CD14-positive monocyte (primary cell): ENCODE results near the gene TMCC3. TPM values are rescaled to one million over a fixed set of nuclear protein-coding genes. Genes with fewer than 3 reads are reported as not detected.

ENCODE experiments used
- DNase-seq, 3 donors: peaks; one replicate each; pipeline ENCODE4 v3.0.0-alpha.2; 2011 to 2022
- H2AFZ ChIP-seq: 2 replicates; pipeline ENCODE4 v1.6.0; 2012; ENCODE audit warnings: mild to moderate bottlenecking, low read depth, low read length, inconsistent platforms; ENCODE audit not compliant: insufficient read depth, poor library complexity, severe bottlenecking
- H3K27ac ChIP-seq, 2 donors: 1 replicate in 1 of 2; 2 replicates in 1 of 2; pipeline ENCODE4 v1.5.1; 2012 to 2013; ENCODE audit warnings: low read length in 2 of 2, control low read depth in 1 of 2, inconsistent platforms in 1 of 2, low read depth in 1 of 2, mild to moderate bottlenecking in 1 of 2
- H3K27me3 ChIP-seq, 2 donors: one replicate each; pipeline versions ENCODE4 v1.6.0 to v1.6.1; 2011 to 2013; ENCODE audit warnings: low read length in 2 of 2; ENCODE audit not compliant: control insufficient read depth in 2 of 2, insufficient read depth in 2 of 2
- H3K36me3 ChIP-seq, 2 donors: replicated peaks in 1 of 2; 1 replicate in 1 of 2; 2 replicates in 1 of 2; pipeline versions ENCODE4 v1.5.1 to v1.6.1; 2012 to 2013; ENCODE audit warnings: low read length in 2 of 2, control low read depth in 1 of 2, inconsistent platforms in 1 of 2, mild to moderate bottlenecking in 1 of 2; ENCODE audit not compliant: insufficient read depth in 2 of 2, control insufficient read depth in 1 of 2
- H3K4me1 ChIP-seq, 2 donors: 1 replicate in 1 of 2; 2 replicates in 1 of 2; pipeline versions ENCODE4 v1.5.1 to v1.6.1; 2012 to 2013; ENCODE audit warnings: low read length in 2 of 2, control low read depth in 1 of 2, inconsistent platforms in 1 of 2, mild to moderate bottlenecking in 1 of 2, moderate library complexity in 1 of 2; ENCODE audit not compliant: insufficient read depth in 2 of 2, control insufficient read depth in 1 of 2
- H3K4me2 ChIP-seq: replicated peaks from 2 replicates; pipeline ENCODE3; 2012; ENCODE audit warnings: low read length, moderate library complexity, mild to moderate bottlenecking; ENCODE audit not compliant: poor library complexity, severe bottlenecking; ENCODE audit errors: extremely low read depth
- H3K4me3 ChIP-seq, 3 experiments: fragments of 200-600 bp in 1 of 3; sonication (generic) in 1 of 3; replicated peaks in 1 of 3; 1 replicate in 2 of 3; 2 replicates in 1 of 3; pipeline ENCODE4 v1.5.1; 2011 to 2013; ENCODE audit warnings: low read length in 3 of 3, mild to moderate bottlenecking in 3 of 3, control low read depth in 2 of 3, low read depth in 2 of 3, inconsistent platforms in 1 of 3, moderate library complexity in 1 of 3
- H3K79me2 ChIP-seq: 2 replicates; pipeline ENCODE4 v1.6.0; 2012; ENCODE audit warnings: mild to moderate bottlenecking, control low read depth, inconsistent platforms, low read length, moderate library complexity; ENCODE audit not compliant: insufficient read depth
- H3K9ac ChIP-seq: 2 replicates; pipeline ENCODE4 v1.6.0; 2017; ENCODE audit warnings: low read length, mild to moderate bottlenecking; ENCODE audit not compliant: insufficient read depth, poor library complexity, severe bottlenecking
- H3K9me3 ChIP-seq, 2 donors: replicated peaks in 1 of 2; 1 replicate in 1 of 2; 2 replicates in 1 of 2; pipeline versions ENCODE4 v1.5.1 to v1.6.1; 2012 to 2013; ENCODE audit warnings: low read length in 2 of 2, control low read depth in 1 of 2; ENCODE audit not compliant: control insufficient read depth in 1 of 2, insufficient read depth in 1 of 2
- H4K20me1 ChIP-seq: 2 replicates; pipeline ENCODE4 v1.6.0; 2012; ENCODE audit warnings: mild to moderate bottlenecking, low read length, control low read depth, moderate library complexity; ENCODE audit not compliant: insufficient read depth
- H3K27ac Mint-ChIP-seq, 7 donors: one replicate each; pipeline ENCODE4 v1.8.0; 2020; ENCODE audit warnings: mild to moderate bottlenecking in 7 of 7, mixed read lengths in 7 of 7, moderate library complexity in 6 of 7, inconsistent platforms in 2 of 7
- H3K27me3 Mint-ChIP-seq, 3 donors: one replicate each; pipeline ENCODE4 v1.8.0; 2021 to 2022; ENCODE audit warnings: low read depth in 3 of 3, mild to moderate bottlenecking in 3 of 3, mixed read lengths in 3 of 3, moderate library complexity in 3 of 3, inconsistent platforms in 1 of 3
- H3K36me3 Mint-ChIP-seq, 2 donors: one replicate each; pipeline ENCODE4 v1.8.0; 2020; ENCODE audit warnings: mixed read lengths in 2 of 2, inconsistent platforms in 1 of 2, mild to moderate bottlenecking in 1 of 2
- H3K4me1 Mint-ChIP-seq: one replicate; pipeline ENCODE4 v1.8.0; 2020; ENCODE audit warnings: mild to moderate bottlenecking, mixed read lengths
- H3K4me3 Mint-ChIP-seq, 2 donors: one replicate each; pipeline ENCODE4 v1.8.0; 2020; ENCODE audit warnings: mild to moderate bottlenecking in 2 of 2, mixed read lengths in 2 of 2, moderate library complexity in 1 of 2
- H3K9me3 Mint-ChIP-seq, 7 donors: one replicate each; pipeline ENCODE4 v1.8.0; 2020 to 2022; ENCODE audit warnings: mixed read lengths in 7 of 7, mild to moderate bottlenecking in 6 of 7, moderate library complexity in 6 of 7, inconsistent platforms in 2 of 7
- CTCF ChIP-seq: fragments of 200-600 bp; IDR thresholded peaks from one replicate; pipeline ENCODE4 v1.8.0; 2022; ENCODE audit warnings: antibody characterized with exemption, mild to moderate bottlenecking
- WGBS: methylation state at CpG from one replicate; pipeline ENCODE4 v1.1.5; 2013; ENCODE audit warnings: missing lambda C conversion rate; ENCODE audit not compliant: insufficient coverage; 5-methylcytosine and 5-hydroxymethylcytosine counted together
- intact Hi-C, 2 donors: fragments of 100-400 bp; cut with micrococcal nuclease; formaldehyde crosslinking; loops; one replicate each; pipeline versions ENCODE4 v1.15.0 to v1.15.1; 2023
- polyA plus RNA-seq, 3 donors: library from polyadenylated mRNA; depleted of rRNA in 1 of 3; unstranded in 2 of 3; stranded (reverse) in 1 of 3; fragments of 300-500 nt in 2 of 3; fragments of >200 nt in 1 of 3; fragmentation: Illumina TruSeq in 2 of 3; gene quantifications; 1 replicate in 2 of 3; 2 replicates in 1 of 3; pipeline ENCODE4 v1.2.3, GENCODE V29; 2012 to 2021

The TMCC3 gene
- polyA plus RNA-seq, 3 donors = 3.4 to 14.7 (median 7.1) TPM

- no peak overlapping the region for H3K4me2 ChIP-seq
- DNase-seq = no peak
- H2AFZ ChIP-seq = no peak overlapping the region
- no peaks in the 10 kb centered on the region for H3K9me3 ChIP-seq
- no peaks in the 10 kb centered on the region for H3K36me3 ChIP-seq
- no peaks in the 10 kb centered on the region for H4K20me1 ChIP-seq
- no peak overlapping the region for H3K9ac ChIP-seq
- Mint-ChIP-seq H3K36me3 (no peaks in the 10 kb centered on the region), H3K4me3 (no peak overlapping the region), H3K9me3 (no peaks in the 10 kb centered on the region), H3K4me1 (peaks cover 18% of the 10 kb centered on the region), H3K27me3 (peaks cover 2 to 7% (median 5%) of the 10 kb centered on the region in 3 donors), H3K27ac (no peak overlapping the region)
- no CpG with 5 or more reads among the region's 1 CpG for WGBS
- intact Hi-C loops = no loop called here
- H3K4me1 ChIP-seq = peaks cover 14 to 15% of the 10 kb centered on the region in 2 donors
- H3K27me3 ChIP-seq = no peaks in the 10 kb centered on the region
- TF ChIP-seq CTCF = no peak
- no peak overlapping the region for H3K4me3 ChIP-seq
- no peak overlapping the region for H3K27ac ChIP-seq
- H3K79me2 ChIP-seq = no peaks in the 10 kb centered on the region
These were observed 8.6 kb upstream of the TMCC3 start for GRCh38 chr12:94658931-94659330.

GRCh38 chr12:94656556-94656955, 6.2 kb upstream of the TMCC3 start:
- Histone ChIP-seq H3K27me3 (peaks cover 5 to 8% of the 10 kb centered on the region in 2 donors), H4K20me1 (no peaks in the 10 kb centered on the region), H3K9me3 (no peaks in the 10 kb centered on the region), H3K4me1 (no peaks in the 10 kb centered on the region), H3K27ac (no peak overlapping the region), H3K36me3 (no peaks in the 10 kb centered on the region), H3K9ac (no peak overlapping the region), H2AFZ (no peak overlapping the region), H3K79me2 (no peaks in the 10 kb centered on the region), H3K4me2 (no peak overlapping the region), H3K4me3 (no peak overlapping the region)
- peaks cover 5% of the 10 kb centered on the region for H3K4me1 Mint-ChIP-seq
- 100% methylated on average over 1 of the region's 4 CpGs for WGBS
- intact Hi-C loops = no loop called here
- peak overlapping the region in 2 of 7 donors; percentile 37 to 42 for H3K27ac Mint-ChIP-seq
- TF ChIP-seq CTCF = no peak
- no peaks in the 10 kb centered on the region for H3K36me3 Mint-ChIP-seq
- DNase-seq = no peak
- H3K4me3 Mint-ChIP-seq = no peak overlapping the region
- H3K27me3 Mint-ChIP-seq = peaks cover 8 to 21% (median 10%) of the 10 kb centered on the region in 3 donors
- H3K9me3 Mint-ChIP-seq = peaks cover 0 to under 1% (median 0%) of the 10 kb centered on the region in 7 donors
